GM23338 (cell line): ENCODE data around the gene MAP3K5. TPM values are rescaled to one million over a fixed set of nuclear protein-coding genes. Genes with fewer than 3 reads are reported as not detected.
A peak's percentile ranks its signal among the peaks of the same experiment; 100 is the strongest.

Source experiments
- ATAC-seq: fragments of 200-7000 bp; cut with Tn5 transposase; 3 replicates; pipeline ENCODE4 v1.9.1; 2020
- DNase-seq: peaks from one replicate; pipeline ENCODE4 v3.0.0-alpha.2; 2015; ENCODE audit warnings: low spot score
- H2AFZ ChIP-seq: fragments of 200-600 bp; sonication (generic); 2 replicates; pipeline ENCODE4 v1.8.0; 2016; ENCODE audit warnings: antibody characterized with exemption, mild to moderate bottlenecking, moderate library complexity
- H3F3A ChIP-seq: fragments of 200-600 bp; sonication (generic); replicated peaks from 2 replicates; pipeline ENCODE4 v1.8.0; 2017; ENCODE audit warnings: antibody characterized with exemption, mixed run types, low read depth
- H3K27ac ChIP-seq: fragments of 200-600 bp; sonication (generic); 2 replicates; pipeline ENCODE4 v1.6.1; 2016; ENCODE audit warnings: low read depth
- H3K27me3 ChIP-seq: fragments of 200-600 bp; sonication (generic); 2 replicates; pipeline ENCODE4 v1.8.0; 2016; ENCODE audit warnings: mild to moderate bottlenecking, mixed run types, moderate library complexity; ENCODE audit not compliant: insufficient read depth
- H3K36me3 ChIP-seq: fragments of 200-600 bp; sonication (generic); 2 replicates; pipeline ENCODE4 v1.8.0; 2016; ENCODE audit warnings: mild to moderate bottlenecking; ENCODE audit not compliant: insufficient read depth
- H3K4me1 ChIP-seq: fragments of 200-600 bp; sonication (generic); 2 replicates; pipeline ENCODE4 v1.8.0; 2016; ENCODE audit warnings: mild to moderate bottlenecking, moderate library complexity; ENCODE audit not compliant: insufficient read depth
- H3K4me2 ChIP-seq: fragments of 200-600 bp; sonication (generic); 2 replicates; pipeline ENCODE4 v1.7.1; 2017; ENCODE audit warnings: mixed run types
- H3K4me3 ChIP-seq: fragments of 200-600 bp; sonication (generic); 2 replicates; pipeline ENCODE4 v1.6.1; 2016; ENCODE audit warnings: mixed run types
- H3K79me2 ChIP-seq: fragments of 200-600 bp; sonication (generic); replicated peaks from 2 replicates; pipeline ENCODE4 v1.8.0; 2017; ENCODE audit warnings: mild to moderate bottlenecking; ENCODE audit not compliant: insufficient read depth
- H3K9me2 ChIP-seq: fragments of 200-600 bp; sonication (generic); 2 replicates; pipeline ENCODE4 v1.8.0; 2017; ENCODE audit not compliant: insufficient read depth
- H4K20me1 ChIP-seq: fragments of 200-600 bp; sonication (generic); replicated peaks from 2 replicates; pipeline ENCODE4 v1.8.0; 2017; ENCODE audit warnings: mild to moderate bottlenecking; ENCODE audit not compliant: insufficient read depth
- H3K27ac Mint-ChIP-seq: 2 replicates; pipeline ENCODE4 v1.8.0; 2020; ENCODE audit warnings: inconsistent platforms, mild to moderate bottlenecking, moderate library complexity, mixed read lengths
- H3K27me3 Mint-ChIP-seq: 3 replicates; pipeline ENCODE4 v1.8.0; 2022; ENCODE audit warnings: low read depth, mild to moderate bottlenecking, moderate library complexity, mixed read lengths, inconsistent platforms; ENCODE audit not compliant: insufficient read depth, poor library complexity
- H3K36me3 Mint-ChIP-seq: 3 replicates; pipeline ENCODE4 v1.8.0; 2021; ENCODE audit warnings: low read depth, mild to moderate bottlenecking, inconsistent platforms, moderate library complexity, mixed read lengths
- H3K4me1 Mint-ChIP-seq: 3 replicates; pipeline ENCODE4 v1.8.0; 2020; ENCODE audit warnings: mild to moderate bottlenecking, inconsistent platforms, mixed read lengths
- H3K4me3 Mint-ChIP-seq: 3 replicates; pipeline ENCODE4 v1.8.0; 2021; ENCODE audit warnings: moderate library complexity, mild to moderate bottlenecking, inconsistent platforms, mixed read lengths
- H3K9me3 Mint-ChIP-seq: 3 replicates; pipeline ENCODE4 v1.8.0; 2020; ENCODE audit warnings: moderate library complexity, mild to moderate bottlenecking, inconsistent platforms, mixed read lengths
- ETS1 ChIP-seq: IDR thresholded peaks from 2 replicates; pipeline ENCODE4 v1.6.1; 2016; ENCODE audit warnings: antibody characterized with exemption
- EZH2 ChIP-seq: fragments of 200-600 bp; sonication (generic); IDR thresholded peaks from one replicate; pipeline ENCODE4 v1.8.0; 2017; ENCODE audit warnings: antibody characterized with exemption, mild to moderate bottlenecking, low read depth; ENCODE audit not compliant: unreplicated experiment
- REST ChIP-seq: IDR thresholded peaks from one replicate; pipeline ENCODE4 v1.6.1; 2018; ENCODE audit warnings: antibody characterized with exemption; ENCODE audit not compliant: unreplicated experiment
- ZNF114 ChIP-seq: fragments of 250-450 bp; sonication (Bioruptor Pico); IDR thresholded peaks from 2 replicates; pipeline ENCODE4 v1.5.0; 2020; ENCODE audit warnings: mild to moderate bottlenecking, moderate library complexity
- ZNF331 ChIP-seq: fragments of 250-450 bp; sonication (Bioruptor Pico); IDR thresholded peaks from 2 replicates; pipeline ENCODE4 v1.5.0; 2020; ENCODE audit warnings: low read depth, mild to moderate bottlenecking, moderate library complexity
- polyA plus RNA-seq: library from polyadenylated mRNA; unstranded; fragments of >200 nt; fragmentation: Nextera tagmentation; extraction: Ambion mirVana; gene quantifications from 2 replicates; pipeline ENCODE4 v1.2.1, GENCODE V29; 2016
- total RNA-seq: library from RNA; depleted of rRNA; stranded (reverse); fragments of >200 nt; shearing (Covaris generic); gene quantifications from 2 replicates; pipeline ENCODE4 v1.2.3, GENCODE V29; 2014

Gene MAP3K5
- total and polyA plus RNA-seq, 2 experiments from 2014 or later = 0.76 to 2.8 TPM

GRCh38 chr6:136792095-136792409, 225 bp downstream of the MAP3K5 start:
- H3K79me2 ChIP-seq = no peaks in the 10 kb centered on the region
- no peaks in the 10 kb centered on the region for H3K36me3 ChIP-seq
- H3K4me3 ChIP-seq = peak overlapping the region; percentile 90
- Mint-ChIP-seq H3K4me3 (peak overlapping the region; percentile 85; the same call in 2 of the 3 replicates), H3K36me3 (no peaks in the 10 kb centered on the region; the same call in 2 of the 3 replicates), H3K9me3 (no peaks in the 10 kb centered on the region; the same call in 2 of the 3 replicates), H3K27me3 (peaks cover 24% of the 10 kb centered on the region), H3K4me1 (peaks cover 6% of the 10 kb centered on the region; the same call in 2 of the 3 replicates), H3K27ac (no peak overlapping the region)
- no peak for TF ChIP-seq EZH2
- TF ChIP-seq ZNF114 = no peak
- 0 out of 2 replicates have a peak, but pooled peaks cover 3% of the 10 kb centered on the region for H3F3A ChIP-seq
- ATAC-seq (peak; percentile 49; the same call in 2 of the 3 replicates), DNase-seq (no peak)
- peaks cover 60% of the 10 kb centered on the region for H3K27me3 ChIP-seq
- H4K20me1 ChIP-seq = no peaks in the 10 kb centered on the region
- H3K4me2 ChIP-seq = peak overlapping the region; percentile 98
- H2AFZ ChIP-seq = peak overlapping the region; percentile 99; the same call in 1 of the 2 replicates
- H3K27ac ChIP-seq = no peak overlapping the region
- no peaks in the 10 kb centered on the region for H3K9me2 ChIP-seq
- H3K4me1 ChIP-seq = peaks cover 12% of the 10 kb centered on the region; the same call in 1 of the 2 replicates

GRCh38 chr6:136791296-136792094, 782 bp downstream of the MAP3K5 start:
- TF ChIP-seq ZNF114 (no peak), EZH2 (peak; percentile 73)
- H3K27ac Mint-ChIP-seq = no peak overlapping the region
- Histone ChIP-seq H4K20me1 (no peaks in the 10 kb centered on the region), H3F3A (0 out of 2 replicates have a peak, but pooled peaks cover 3% of the 10 kb centered on the region), H3K27ac (no peak overlapping the region), H3K36me3 (no peaks in the 10 kb centered on the region), H3K4me3 (peak overlapping the region; percentile 90), H3K79me2 (no peaks in the 10 kb centered on the region), H3K9me2 (no peaks in the 10 kb centered on the region), H3K4me2 (peak overlapping the region; percentile 98), H3K4me1 (peaks cover 12% of the 10 kb centered on the region; the same call in 1 of the 2 replicates), H2AFZ (peak overlapping the region; percentile 69; the same call in 1 of the 2 replicates), H3K27me3 (peaks cover 60% of the 10 kb centered on the region)
- peak overlapping the region; percentile 79 for H3K4me3 Mint-ChIP-seq
- DNase-seq (peak; percentile 45), ATAC-seq (peak; percentile 17)
- H3K27me3 Mint-ChIP-seq = peaks cover 24% of the 10 kb centered on the region
- no peaks in the 10 kb centered on the region; the same call in 2 of the 3 replicates for H3K9me3 Mint-ChIP-seq
- H3K4me1 Mint-ChIP-seq = peaks cover 6% of the 10 kb centered on the region; the same call in 2 of the 3 replicates
- no peaks in the 10 kb centered on the region; the same call in 2 of the 3 replicates for H3K36me3 Mint-ChIP-seq

- Histone ChIP-seq H2AFZ (no peak overlapping the region; the same call in 1 of the 2 replicates), H3K36me3 (no peaks in the 10 kb centered on the region), H3K4me2 (peak overlapping the region; percentile 98), H3K4me1 (peaks cover 12% of the 10 kb centered on the region; the same call in 1 of the 2 replicates), H3K4me3 (peak overlapping the region; percentile 90), H3K9me2 (no peaks in the 10 kb centered on the region), H4K20me1 (no peaks in the 10 kb centered on the region), H3K27ac (no peak overlapping the region), H3K27me3 (peaks cover 60% of the 10 kb centered on the region), H3K79me2 (no peaks in the 10 kb centered on the region), H3F3A (0 out of 2 replicates have a peak, but pooled peaks cover 3% of the 10 kb centered on the region)
- H3K27ac Mint-ChIP-seq = no peak overlapping the region
- no peaks in the 10 kb centered on the region; the same call in 2 of the 3 replicates for H3K9me3 Mint-ChIP-seq
- H3K36me3 Mint-ChIP-seq = no peaks in the 10 kb centered on the region; the same call in 2 of the 3 replicates
- no peak for ATAC-seq
- H3K4me1 Mint-ChIP-seq = peaks cover 7% of the 10 kb centered on the region; the same call in 2 of the 3 replicates
- DNase-seq = no peak
- H3K4me3 Mint-ChIP-seq = peak overlapping the region; percentile 79
- H3K27me3 Mint-ChIP-seq = peaks cover 24% of the 10 kb centered on the region
- no peak for TF ChIP-seq ETS1
- TF ChIP-seq ZNF331 (CRISPR knock-in tag) = no peak
- no peak for TF ChIP-seq EZH2
- TF ChIP-seq REST = no peak
- no peak for TF ChIP-seq ZNF114
Observed at GRCh38 chr6:136790411-136791295, 1.6 kb downstream of the MAP3K5 start.
